OCI-LY7 (cell line): ENCODE measurements around the gene SCN5A.

Source experiments
- EZH2phosphoT487 ChIP-seq: fragments of 200-600 bp; sonication (generic); IDR thresholded peaks from 2 replicates; pipeline ENCODE4 v1.6.1; 2018; ENCODE audit warnings: low read depth, borderline replicate concordance, mild to moderate bottlenecking, mixed run types, antibody characterized with exemption, low read length, moderate library complexity, mixed read lengths
- TF ChIP-seq, protein P1 (sequence below): fragments of 200-600 bp; sonication (generic); conservative IDR thresholded peaks from 2 replicates; pipeline ENCODE4 v1.5.1; 2014; ENCODE audit warnings: mild to moderate bottlenecking, antibody characterized with exemption, low read length, moderate library complexity, mixed read lengths

- TF ChIP-seq, protein P1, sequence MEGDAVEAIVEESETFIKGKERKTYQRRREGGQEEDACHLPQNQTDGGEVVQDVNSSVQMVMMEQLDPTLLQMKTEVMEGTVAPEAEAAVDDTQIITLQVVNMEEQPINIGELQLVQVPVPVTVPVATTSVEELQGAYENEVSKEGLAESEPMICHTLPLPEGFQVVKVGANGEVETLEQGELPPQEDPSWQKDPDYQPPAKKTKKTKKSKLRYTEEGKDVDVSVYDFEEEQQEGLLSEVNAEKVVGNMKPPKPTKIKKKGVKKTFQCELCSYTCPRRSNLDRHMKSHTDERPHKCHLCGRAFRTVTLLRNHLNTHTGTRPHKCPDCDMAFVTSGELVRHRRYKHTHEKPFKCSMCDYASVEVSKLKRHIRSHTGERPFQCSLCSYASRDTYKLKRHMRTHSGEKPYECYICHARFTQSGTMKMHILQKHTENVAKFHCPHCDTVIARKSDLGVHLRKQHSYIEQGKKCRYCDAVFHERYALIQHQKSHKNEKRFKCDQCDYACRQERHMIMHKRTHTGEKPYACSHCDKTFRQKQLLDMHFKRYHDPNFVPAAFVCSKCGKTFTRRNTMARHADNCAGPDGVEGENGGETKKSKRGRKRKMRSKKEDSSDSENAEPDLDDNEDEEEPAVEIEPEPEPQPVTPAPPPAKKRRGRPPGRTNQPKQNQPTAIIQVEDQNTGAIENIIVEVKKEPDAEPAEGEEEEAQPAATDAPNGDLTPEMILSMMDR, result no peak
- TF ChIP-seq EZH2phosphoT487, result no peak
Observed at GRCh38 chr3:38579551-38580449, 69.7 kb downstream of the SCN5A start.
